Measurements from ENCODE around the gene PKIG. TPM values are rescaled to one million over a fixed set of nuclear protein-coding genes. Genes with fewer than 3 reads are reported as not detected.

PKIG gene
- total and polyA plus RNA-seq, 10 of the 15 experiments (the other 5 are each of a cell fraction or from before 2014, with no cell fraction given): 5.7 to 82.3 (median 39.7) TPM

- TF ChIP-seq KAT2A (conservative IDR thresholded peaks at IDR 0.05; ENCODE audit: control insufficient read depth, low read depth, low read length) (no peak), SREBF1 (IDR thresholded peaks at IDR 0.05; ENCODE audit: low read length) (no peak), BCLAF1 (IDR thresholded peaks at IDR 0.05) (no peak), MEF2A (IDR thresholded peaks at IDR 0.05; ENCODE audit: insufficient read depth, low read depth, low read length) (peak; percentile 91), YBX1 (IDR thresholded peaks at IDR 0.05) (no peak), TCF12 (IDR thresholded peaks at IDR 0.05; ENCODE audit: low read depth, low read length) (no peak), NFYA (IDR thresholded peaks at IDR 0.05; ENCODE audit: borderline replicate concordance, low read depth, low read length) (no peak), CUX1 (IDR thresholded peaks at IDR 0.05; ENCODE audit: insufficient replicate concordance, low read depth, low read length) (no peak), HCFC1 (IDR thresholded peaks at IDR 0.05; ENCODE audit: low read length) (no peak), NR2C2 (IDR thresholded peaks at IDR 0.05; ENCODE audit: borderline replicate concordance, control insufficient read depth, insufficient read length, low read depth) (no peak), SMAD5 (IDR thresholded peaks at IDR 0.05; ENCODE audit: low read depth) (no peak), STAT1 (conservative IDR thresholded peaks at IDR 0.05) (no peak), ZNF24 (IDR thresholded peaks at IDR 0.05) (no peak), WRNIP1 (IDR thresholded peaks at IDR 0.05; ENCODE audit: borderline replicate concordance, low read depth, low read length) (no peak), BMI1 (IDR thresholded peaks at IDR 0.05; ENCODE audit: borderline replicate concordance) (no peak), ESRRA (IDR thresholded peaks at IDR 0.05; ENCODE audit: low read length) (no peak), NR2F1 (conservative IDR thresholded peaks at IDR 0.05) (no peak), PRDM15 (CRISPR knock-in tag; IDR thresholded peaks at IDR 0.05) (no peak), ASH2L (IDR thresholded peaks at IDR 0.05; ENCODE audit: borderline replicate concordance, low read depth) (no peak)
These were observed 64.4 kb downstream of the PKIG start (continued) for GRCh38 chr20:44646641-44647274.
